ENCODE results near the gene SH3RF3. TPM values are rescaled to one million over a fixed set of nuclear protein-coding genes. Genes with fewer than 3 reads are reported as not detected.

Gene SH3RF3
- total RNA-seq, 2 donors from 2014 or later, result 1.3 to 2.5 TPM

GRCh38 chr2:109500910-109501309, 371.9 kb downstream of the SH3RF3 start:
- Histone ChIP-seq H3K36me3 (no peaks in the 10 kb centered on the region), H3K27ac (no peak overlapping the region), H3K4me1 (no peaks in the 10 kb centered on the region), H3K4me3 (no peak overlapping the region), H3K27me3 (no peaks in the 10 kb centered on the region), H3K9me3 (no peaks in the 10 kb centered on the region), H3K9ac (ENCODE audit: low read depth in 2 of 2, low read length in 2 of 2) (no peak overlapping the region)
- DNase-seq, result no peak
- intact Hi-C loops (cut with DNase I), result loop anchor here (10.0 kb wide), 1 partner anchor 216 kb away; no protein-coding TSS in a partner anchor
- TF ChIP-seq CTCF (IDR thresholded peaks at IDR 0.05), result no peak

DNA sequence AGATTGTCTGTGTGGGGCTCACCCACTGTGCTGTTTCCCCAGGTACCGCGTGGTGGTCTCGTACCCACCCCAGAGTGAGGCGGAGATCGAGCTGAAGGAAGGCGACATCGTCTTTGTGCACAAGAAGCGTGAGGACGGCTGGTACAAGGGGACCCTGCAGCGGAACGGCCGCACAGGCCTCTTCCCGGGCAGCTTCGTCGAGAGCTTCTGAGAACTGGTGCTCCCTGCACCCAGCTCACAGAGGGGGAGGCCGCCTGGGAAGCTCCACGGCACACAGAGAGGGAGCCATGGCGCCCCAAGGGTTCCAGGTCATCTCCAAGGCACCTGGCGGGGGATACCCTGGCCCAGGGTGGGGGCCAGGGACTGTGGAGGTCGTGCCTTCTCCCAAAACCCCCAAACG, 372.5 kb downstream of the SH3RF3 start:
- no peak for TF ChIP-seq CTCF (IDR thresholded peaks at IDR 0.05)
- no peak overlapping the region for H3K4me3 ChIP-seq
- H3K27ac ChIP-seq, result no peak overlapping the region
- DNase-seq, result no peak
- no peaks in the 10 kb centered on the region for H3K4me1 ChIP-seq
- no peaks in the 10 kb centered on the region for H3K9me3 ChIP-seq
- H3K27me3 ChIP-seq, result no peaks in the 10 kb centered on the region
- no peaks in the 10 kb centered on the region for H3K36me3 ChIP-seq
- no peak overlapping the region for H3K9ac ChIP-seq (ENCODE audit: low read depth in 2 of 2, low read length in 2 of 2)
- intact Hi-C loops (cut with DNase I), result loop anchor here (10.0 kb wide), 1 partner anchor 217 kb away; no protein-coding TSS in a partner anchor

DNA sequence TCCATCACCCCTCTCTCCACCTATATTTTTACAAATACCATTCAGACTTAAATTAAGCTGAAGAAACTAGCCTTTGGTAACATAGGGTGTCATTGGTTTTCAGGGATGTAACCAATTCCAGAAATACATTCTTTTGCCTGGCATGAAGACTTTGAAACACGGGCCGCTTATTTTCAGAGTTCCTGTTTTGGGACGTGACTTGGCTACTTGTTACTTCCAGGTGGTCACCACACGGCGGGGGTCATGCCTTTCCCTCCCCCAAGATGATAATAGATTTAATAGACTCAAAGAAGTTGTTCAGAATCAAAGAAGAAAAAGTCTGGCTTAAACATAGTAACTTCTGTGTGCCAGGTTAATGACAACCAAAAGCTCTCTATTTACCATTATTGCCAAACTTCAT, 374.2 kb downstream of the SH3RF3 start:
- no peaks in the 10 kb centered on the region for H3K36me3 ChIP-seq
- H3K4me1 ChIP-seq, result no peaks in the 10 kb centered on the region
- no peak overlapping the region for H3K9ac ChIP-seq (ENCODE audit: low read depth in 2 of 2, low read length in 2 of 2)
- no peak overlapping the region for H3K4me3 ChIP-seq
- no peaks in the 10 kb centered on the region for H3K27me3 ChIP-seq
- intact Hi-C loops (cut with DNase I), result loop anchor here (10.0 kb wide), 1 partner anchor 218 kb away; no protein-coding TSS in a partner anchor
- no peaks in the 10 kb centered on the region for H3K9me3 ChIP-seq
- no peak for DNase-seq
- TF ChIP-seq CTCF (IDR thresholded peaks at IDR 0.05), result no peak
- no peak overlapping the region for H3K27ac ChIP-seq

DNA sequence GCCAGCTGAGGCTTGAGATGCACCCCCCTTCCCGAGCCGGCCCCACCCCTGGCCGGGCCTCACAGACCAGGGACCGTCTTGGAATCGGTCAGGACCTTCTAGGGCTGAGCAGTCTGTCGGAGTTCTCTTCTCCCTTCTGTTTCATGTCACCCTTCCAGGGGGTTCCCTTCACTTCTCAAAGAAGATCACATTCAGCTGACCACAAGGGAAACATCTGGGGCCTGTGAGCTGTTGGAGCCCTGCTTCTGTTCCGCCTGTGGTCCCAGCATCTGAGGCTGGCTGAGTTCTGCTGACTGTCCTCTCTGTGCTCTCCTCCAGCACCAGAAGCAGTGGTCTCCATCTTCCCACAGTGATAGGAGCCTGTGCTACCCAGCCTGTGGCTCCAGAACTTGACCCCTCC, 378.2 kb downstream of the SH3RF3 start:
- intact Hi-C loops (cut with DNase I), result loop anchor here (10.0 kb wide), 1 partner anchor 222 kb away; no protein-coding TSS in a partner anchor
- Histone ChIP-seq H3K4me3 (no peak overlapping the region), H3K27me3 (no peaks in the 10 kb centered on the region), H3K27ac (no peak overlapping the region), H3K9me3 (no peaks in the 10 kb centered on the region), H3K36me3 (no peaks in the 10 kb centered on the region), H3K4me1 (no peaks in the 10 kb centered on the region), H3K9ac (ENCODE audit: low read depth in 2 of 2, low read length in 2 of 2) (no peak overlapping the region)
- no peak for DNase-seq
- no peak for TF ChIP-seq CTCF (IDR thresholded peaks at IDR 0.05)

GRCh38 chr2:109507828-109508227, 378.8 kb downstream of the SH3RF3 start:
- TF ChIP-seq CTCF (IDR thresholded peaks at IDR 0.05), result no peak

More at GRCh38 chr2:109507828-109508227, 378.8 kb downstream of the SH3RF3 start:
- no peak for DNase-seq
- H3K9ac ChIP-seq (ENCODE audit: low read depth in 2 of 2, low read length in 2 of 2), result no peak overlapping the region
- intact Hi-C loops (cut with DNase I), result loop anchor here (10.0 kb wide), 1 partner anchor 223 kb away; no protein-coding TSS in a partner anchor
- H3K4me3 ChIP-seq, result no peak overlapping the region
- H3K27me3 ChIP-seq, result no peaks in the 10 kb centered on the region
- no peak overlapping the region for H3K27ac ChIP-seq
- H3K36me3 ChIP-seq, result no peaks in the 10 kb centered on the region
- H3K4me1 ChIP-seq, result no peaks in the 10 kb centered on the region
- H3K9me3 ChIP-seq, result no peaks in the 10 kb centered on the region
